Activated CD4-positive, alpha-beta memory T cell treated with anti-CD3 and anti-CD28 coated beads for 36 hours (primary cell): ENCODE results near the gene PCSK7. TPM values are rescaled to one million over a fixed set of nuclear protein-coding genes. Genes with fewer than 3 reads are reported as not detected.

ENCODE experiments used
- CTCF ChIA-PET: fragments of 350-600 bp; sonication (Branson Sonifier 250); formaldehyde crosslinking; loops from one replicate; lab custom pipeline; 2021; ENCODE audit warnings: antibody characterized with exemption, inconsistent platforms; lab: Charles Lee
- POLR2A ChIA-PET: fragments of 350-600 bp; sonication (Branson Sonifier 250); formaldehyde crosslinking; loops from one replicate; lab custom pipeline; 2021; ENCODE audit warnings: antibody characterized with exemption; lab: Charles Lee
- DNase-seq: peaks from one replicate; pipeline ENCODE4 v3.0.0-alpha.2; 2020
- H3K27ac Mint-ChIP-seq: one replicate; pipeline ENCODE4 v1.8.0; 2021; ENCODE audit warnings: mixed read lengths
- H3K27me3 Mint-ChIP-seq: one replicate; pipeline ENCODE4 v1.8.0; 2021; ENCODE audit warnings: mixed read lengths
- H3K36me3 Mint-ChIP-seq: one replicate; pipeline ENCODE4 v1.8.0; 2021; ENCODE audit warnings: mixed read lengths
- H3K4me1 Mint-ChIP-seq: one replicate; pipeline ENCODE4 v1.8.0; 2021; ENCODE audit warnings: low read depth, mixed read lengths
- H3K4me3 Mint-ChIP-seq: one replicate; pipeline ENCODE4 v1.8.0; 2021; ENCODE audit warnings: mild to moderate bottlenecking, mixed read lengths
- H3K9me3 Mint-ChIP-seq: one replicate; pipeline ENCODE4 v1.8.0; 2021; ENCODE audit warnings: mixed read lengths
- intact Hi-C: fragments of 100-400 bp; cut with micrococcal nuclease; formaldehyde crosslinking; loops from one replicate; pipeline ENCODE4 v1.15.1; 2023
- total RNA-seq, 2 experiments: library from RNA; stranded (reverse); gene quantifications; one replicate each; pipeline ENCODE4 v1.2.3, GENCODE V29; 2021

Gene PCSK7
- total RNA-seq, 2 experiments from 2014 or later = 104 to 105 TPM

DNA sequence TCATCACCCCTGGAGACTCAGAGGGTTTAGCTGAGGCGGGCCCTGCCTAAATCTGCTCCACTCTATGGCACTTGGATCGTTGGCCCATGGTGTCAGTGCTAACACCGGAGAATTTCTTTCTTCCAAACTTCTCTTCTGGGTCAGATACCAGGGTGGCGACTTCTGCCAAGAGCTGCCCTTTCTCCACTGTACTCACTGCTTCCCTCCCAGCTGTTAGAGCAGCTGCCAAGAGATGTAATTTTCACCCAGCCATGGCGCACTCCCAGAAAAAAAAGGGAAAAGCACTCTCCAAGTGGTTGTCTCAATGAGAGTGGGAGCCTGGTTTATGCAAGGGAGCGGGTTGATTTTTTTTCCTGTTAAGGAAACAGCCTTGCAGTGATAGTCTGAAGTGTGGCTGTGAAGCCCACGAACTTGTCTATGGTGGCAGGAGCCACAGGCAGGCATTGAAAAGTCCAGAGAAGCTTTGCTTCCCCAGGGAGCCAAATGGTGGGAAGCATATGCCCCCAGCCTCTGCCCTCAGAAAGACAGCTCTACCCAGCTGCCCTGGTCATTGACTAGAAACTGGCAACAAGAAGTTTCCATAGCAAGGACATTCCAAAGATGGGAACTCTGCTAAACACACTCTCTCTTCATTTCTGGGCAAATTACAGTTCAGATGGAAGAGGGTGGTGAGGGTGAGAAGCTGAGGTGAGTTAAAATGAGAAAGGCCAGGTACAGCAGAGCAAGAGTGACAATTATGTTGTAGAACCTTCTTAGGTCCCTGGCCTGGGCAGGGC, 10.7 kb downstream of the PCSK7 start:
- ChIA-PET POLR2A (no interaction called here), CTCF (interaction anchor here (0.5 to 1.7 kb wide), 6 partner anchors 9 to 431 kb away, joined by 3 to 6 read pairs (median 4); partner anchors contain the start of gene APOA5)
- Mint-ChIP-seq H3K36me3 (peaks cover 65% of the 10 kb centered on the region), H3K27me3 (no peaks in the 10 kb centered on the region), H3K4me3 (no peak overlapping the region), H3K27ac (no peak overlapping the region), H3K4me1 (peaks cover 5% of the 10 kb centered on the region), H3K9me3 (no peaks in the 10 kb centered on the region)
- intact Hi-C loops = no loop called here
- DNase-seq = no peak

DNA sequence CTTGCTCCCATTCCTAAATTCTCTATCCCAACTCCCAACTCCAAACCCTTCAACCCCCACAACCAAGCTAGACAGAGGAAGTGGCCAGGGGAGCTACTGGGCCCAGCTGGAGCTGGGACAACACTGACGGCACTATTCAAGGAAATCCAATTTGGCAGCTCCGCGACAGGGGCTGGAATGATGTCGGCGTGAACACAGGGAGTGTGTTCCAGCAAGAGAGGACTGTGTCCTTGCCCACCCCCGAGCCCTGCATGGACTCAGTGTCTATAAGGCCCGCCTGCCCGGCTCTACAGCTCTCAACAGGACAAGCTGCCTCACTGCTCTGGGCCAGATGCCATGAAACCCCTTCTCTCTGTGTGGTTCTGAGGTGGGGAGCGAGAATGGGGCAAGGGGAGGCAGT, 11.3 kb downstream of the PCSK7 start:
- no peak overlapping the region for H3K27ac Mint-ChIP-seq
- CTCF ChIA-PET = interaction anchor here (0.8 to 1.0 kb wide), 3 partner anchors 9 to 106 kb away, joined by 3 to 5 read pairs (median 4); no protein-coding TSS in a partner anchor

DNA sequence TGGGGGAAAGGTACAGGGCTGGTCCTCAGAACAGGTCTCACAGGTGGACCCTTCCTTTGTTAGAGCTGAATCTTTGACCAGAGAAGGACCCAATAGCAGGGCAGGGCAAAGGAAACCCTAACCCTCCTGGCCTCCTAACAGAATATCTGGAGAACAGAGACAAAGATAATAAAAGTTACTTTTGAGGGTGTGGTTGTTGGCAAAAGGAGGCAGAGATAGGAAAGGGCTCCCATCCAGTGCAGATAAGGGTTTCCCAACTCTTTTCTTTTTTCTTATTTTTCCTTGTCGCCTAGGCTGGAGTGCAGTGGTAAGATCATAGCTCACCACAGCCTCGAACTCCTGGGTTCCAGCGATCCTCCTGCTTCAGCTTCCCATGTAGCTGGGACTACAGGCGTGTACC, 11.9 kb downstream of the PCSK7 start:
- H3K9me3 Mint-ChIP-seq = no peaks in the 10 kb centered on the region
- H3K27me3 Mint-ChIP-seq = no peaks in the 10 kb centered on the region
- H3K27ac Mint-ChIP-seq = no peak overlapping the region
- POLR2A ChIA-PET = no interaction called here
- peaks cover 60% of the 10 kb centered on the region for H3K36me3 Mint-ChIP-seq
- CTCF ChIA-PET = interaction anchor here (0.8 to 1.0 kb wide), 2 partner anchors 10 to 106 kb away, joined by 3 to 5 read pairs; no protein-coding TSS in a partner anchor
- DNase-seq = no peak
- intact Hi-C loops = no loop called here
- peaks cover 5% of the 10 kb centered on the region for H3K4me1 Mint-ChIP-seq
- H3K4me3 Mint-ChIP-seq = no peak overlapping the region

More for the DNA sequence above, 11.3 kb downstream of the PCSK7 start:
- no peaks in the 10 kb centered on the region for H3K9me3 Mint-ChIP-seq
- H3K4me1 Mint-ChIP-seq = peaks cover 5% of the 10 kb centered on the region
- intact Hi-C loops = no loop called here
- POLR2A ChIA-PET = no interaction called here
- H3K4me3 Mint-ChIP-seq = no peak overlapping the region
- no peaks in the 10 kb centered on the region for H3K27me3 Mint-ChIP-seq
- no peak for DNase-seq
- peaks cover 66% of the 10 kb centered on the region for H3K36me3 Mint-ChIP-seq

DNA sequence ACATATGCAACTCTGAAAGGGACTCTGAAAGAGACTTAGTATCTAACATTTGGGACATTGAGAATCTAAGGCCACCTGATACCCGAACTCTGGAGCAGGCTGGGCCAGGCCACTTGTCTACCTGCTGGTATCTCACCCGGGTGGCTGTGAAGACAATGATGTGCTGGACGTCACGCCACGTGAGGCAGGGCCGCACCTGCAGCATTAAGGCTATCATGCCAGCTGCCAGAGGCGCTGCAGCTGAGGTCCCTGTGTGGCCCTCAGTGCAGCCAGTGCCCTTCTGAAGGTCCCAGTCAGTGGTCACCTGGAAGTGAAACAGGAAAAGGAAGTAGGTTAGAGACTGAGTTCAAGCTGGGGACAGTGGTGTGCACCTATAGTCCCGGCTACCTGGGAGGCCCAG, 12.4 kb downstream of the PCSK7 start:
- ChIA-PET CTCF (no interaction called here), POLR2A (interaction anchor here (0.6 kb wide), 1 partner anchor 9 kb away, joined by 3 read pairs; no protein-coding TSS in a partner anchor)
- H3K27ac Mint-ChIP-seq = no peak overlapping the region

DNA sequence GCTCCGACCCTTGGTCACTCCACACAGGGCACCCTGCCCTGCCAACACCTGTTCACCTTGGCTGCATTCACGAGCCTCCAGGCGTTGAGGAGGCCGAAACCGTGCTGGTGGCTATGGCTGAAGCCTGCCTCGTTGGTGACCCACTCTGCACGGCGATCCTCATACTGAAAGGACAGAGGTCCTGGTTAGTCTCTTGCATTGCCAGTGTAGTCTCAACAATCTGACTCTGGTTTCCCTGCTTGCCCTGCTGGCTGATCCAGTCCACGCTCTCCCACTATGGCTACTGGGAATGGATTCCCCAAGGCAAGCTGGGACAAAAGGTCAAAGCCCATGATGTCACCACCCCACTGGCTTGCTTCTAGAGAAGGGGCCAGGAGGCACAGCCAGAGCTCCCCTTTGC, 12.9 kb downstream of the PCSK7 start:
- Mint-ChIP-seq H3K27ac (no peak overlapping the region), H3K36me3 (peaks cover 59% of the 10 kb centered on the region), H3K4me3 (no peak overlapping the region), H3K9me3 (no peaks in the 10 kb centered on the region), H3K4me1 (peaks cover 7% of the 10 kb centered on the region), H3K27me3 (no peaks in the 10 kb centered on the region)
- no peak for DNase-seq
- POLR2A ChIA-PET = interaction anchor here (0.6 kb wide), 1 partner anchor 8 kb away, joined by 3 read pairs; no protein-coding TSS in a partner anchor
- intact Hi-C loops = no loop called here
- CTCF ChIA-PET = interaction anchor here (0.9 kb wide), 1 partner anchor 22 kb away, joined by 3 read pairs; no protein-coding TSS in a partner anchor

More for the DNA sequence above, 12.4 kb downstream of the PCSK7 start:
- peaks cover 60% of the 10 kb centered on the region for H3K36me3 Mint-ChIP-seq
- H3K4me1 Mint-ChIP-seq = peaks cover 6% of the 10 kb centered on the region
- no peaks in the 10 kb centered on the region for H3K9me3 Mint-ChIP-seq
- no peak for DNase-seq
- H3K27me3 Mint-ChIP-seq = no peaks in the 10 kb centered on the region
- H3K4me3 Mint-ChIP-seq = no peak overlapping the region
- intact Hi-C loops = no loop called here

DNA sequence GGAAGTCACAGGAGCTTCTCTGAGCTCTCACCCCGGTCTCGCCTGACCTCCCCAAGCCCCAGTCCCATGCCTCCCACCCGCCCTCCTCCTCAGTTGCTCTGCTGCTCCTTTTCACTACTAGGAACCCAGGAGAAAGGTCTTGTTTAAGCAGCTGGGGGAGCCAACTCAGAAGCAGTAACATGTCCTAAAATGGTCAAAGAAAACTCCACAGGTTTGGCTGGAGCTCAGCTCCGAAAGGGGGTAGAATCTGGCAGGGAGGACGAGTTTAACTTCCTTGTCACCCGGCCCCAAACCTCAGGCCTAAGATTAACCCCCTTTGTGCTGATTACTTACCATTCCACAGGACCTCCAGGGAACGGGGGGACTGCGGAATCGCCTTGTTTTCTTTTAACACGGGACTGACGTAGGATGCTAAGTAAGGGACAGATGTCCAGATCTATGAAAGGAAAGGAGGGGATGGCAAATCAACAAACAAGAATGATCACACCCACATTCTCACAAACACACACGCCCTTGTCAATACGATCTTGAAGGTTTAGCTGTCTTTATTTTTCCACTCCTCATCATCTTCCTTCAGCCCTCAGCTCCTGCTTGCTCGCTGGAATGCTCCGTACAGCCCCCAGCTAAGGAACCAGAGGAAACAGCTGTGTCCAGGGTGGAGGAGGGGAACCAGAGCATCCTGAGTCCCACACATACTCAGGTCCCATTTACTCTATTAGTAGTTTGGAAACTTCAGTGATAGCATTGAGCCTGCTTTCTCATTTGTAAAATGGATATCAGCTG, 13.5 kb downstream of the PCSK7 start:
- Mint-ChIP-seq H3K27ac (no peak overlapping the region), H3K36me3 (peaks cover 58% of the 10 kb centered on the region), H3K4me1 (peaks cover 7% of the 10 kb centered on the region), H3K27me3 (no peaks in the 10 kb centered on the region), H3K4me3 (no peak overlapping the region), H3K9me3 (no peaks in the 10 kb centered on the region)
- no peak for DNase-seq
- ChIA-PET CTCF (interaction anchor here (0.8 to 0.9 kb wide), 2 partner anchors 8 to 21 kb away, joined by 3 read pairs; no protein-coding TSS in a partner anchor), POLR2A (interaction anchor here (0.6 kb wide), 1 partner anchor 8 kb away, joined by 3 read pairs; no protein-coding TSS in a partner anchor)
- intact Hi-C loops = no loop called here

DNA sequence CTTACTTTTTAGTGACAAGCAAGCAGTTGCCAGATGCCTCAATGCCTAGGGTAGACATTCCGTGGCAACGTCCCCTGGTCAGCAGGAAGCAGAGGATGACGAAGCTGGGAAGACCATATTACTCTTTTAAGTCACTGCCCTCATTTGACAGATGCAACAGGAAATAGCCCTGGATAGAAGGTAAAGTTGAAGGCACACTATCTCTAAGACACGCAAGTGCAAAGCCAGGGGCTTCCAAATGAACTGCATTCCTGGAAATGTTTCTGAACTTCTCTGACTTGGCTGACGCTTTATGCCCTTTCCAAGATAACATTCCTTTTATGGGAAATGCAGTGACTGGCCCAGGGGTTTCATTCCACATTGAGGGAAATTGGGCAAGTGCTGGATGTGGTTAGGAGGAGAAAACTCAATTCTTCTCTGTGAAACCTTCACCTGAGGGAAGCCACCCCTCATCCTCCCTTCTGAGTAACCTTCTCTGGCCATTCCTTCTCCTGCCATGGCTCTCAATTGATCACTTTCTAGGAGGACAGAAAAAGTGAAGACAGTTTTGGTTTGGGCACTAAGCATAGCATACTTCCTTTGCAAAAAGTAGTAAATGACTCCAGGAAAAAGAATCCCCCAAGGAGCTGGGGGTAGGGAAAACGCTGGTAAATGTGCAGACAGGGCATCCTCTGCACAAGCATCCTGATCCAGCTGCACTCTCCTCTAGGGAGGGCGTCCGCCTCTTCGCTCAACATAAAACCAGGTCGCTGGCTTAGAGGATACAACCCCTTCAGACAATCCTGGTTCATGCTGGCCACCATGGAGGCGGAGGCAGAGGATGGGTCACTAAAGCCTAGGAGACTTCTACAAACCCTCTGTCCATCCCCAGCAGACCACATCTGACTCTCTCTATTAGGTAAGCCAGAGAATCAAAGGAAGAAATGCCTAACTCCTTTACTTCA, 14.5 kb downstream of the PCSK7 start:
- no peaks in the 10 kb centered on the region for H3K27me3 Mint-ChIP-seq
- H3K4me1 Mint-ChIP-seq = peaks cover 7% of the 10 kb centered on the region
- H3K4me3 Mint-ChIP-seq = no peak overlapping the region
- intact Hi-C loops = no loop called here
- H3K9me3 Mint-ChIP-seq = no peaks in the 10 kb centered on the region
- H3K36me3 Mint-ChIP-seq = peaks cover 61% of the 10 kb centered on the region
- ChIA-PET CTCF (interaction anchor here (0.8 to 2.1 kb wide), 2 partner anchors 9 kb away, joined by 3 to 13 read pairs; no protein-coding TSS in a partner anchor), POLR2A (no interaction called here)
- H3K27ac Mint-ChIP-seq = peak overlapping the region; percentile 72
- DNase-seq = no peak

DNA sequence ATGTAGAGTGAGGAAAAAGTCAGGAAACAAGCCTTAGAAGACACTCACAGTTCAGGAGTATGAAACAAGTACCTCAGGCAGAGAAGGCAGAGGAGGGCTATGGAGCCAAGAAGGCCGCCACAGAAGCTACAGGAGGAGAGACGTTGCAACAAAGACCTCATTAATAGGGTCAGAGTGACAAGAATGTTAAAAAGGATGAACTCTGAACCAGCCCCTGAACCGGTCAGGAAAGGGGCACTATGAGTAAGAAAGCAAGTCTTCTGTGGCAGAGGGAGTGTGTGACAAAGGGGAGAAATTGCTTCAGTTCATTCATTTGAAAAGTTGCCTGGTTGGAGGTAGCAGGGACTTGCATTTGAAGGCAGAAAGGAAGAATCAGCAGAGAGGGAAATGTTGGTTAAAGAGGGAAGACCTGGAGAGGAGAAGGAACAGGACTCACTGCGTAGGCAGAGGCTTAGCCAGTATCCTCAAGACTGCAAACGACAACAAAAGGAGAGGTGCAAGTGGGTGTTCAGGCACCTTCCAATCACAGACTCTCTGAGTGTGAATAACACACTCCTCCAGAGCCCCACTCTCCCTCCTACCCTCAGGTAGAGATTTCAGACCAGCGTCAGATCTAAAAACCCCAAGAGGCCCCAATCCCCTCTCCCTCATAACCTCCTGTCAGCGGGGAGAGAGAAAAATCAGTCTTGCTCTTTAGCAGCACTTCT, 17.3 kb downstream of the PCSK7 start:
- DNase-seq = no peak
- ChIA-PET POLR2A (no interaction called here), CTCF (no interaction called here)
- intact Hi-C loops = no loop called here
- Mint-ChIP-seq H3K9me3 (no peaks in the 10 kb centered on the region), H3K4me3 (no peak overlapping the region), H3K36me3 (peaks cover 61% of the 10 kb centered on the region), H3K27ac (peak overlapping the region; percentile 36), H3K27me3 (no peaks in the 10 kb centered on the region), H3K4me1 (peaks cover 7% of the 10 kb centered on the region)

DNA sequence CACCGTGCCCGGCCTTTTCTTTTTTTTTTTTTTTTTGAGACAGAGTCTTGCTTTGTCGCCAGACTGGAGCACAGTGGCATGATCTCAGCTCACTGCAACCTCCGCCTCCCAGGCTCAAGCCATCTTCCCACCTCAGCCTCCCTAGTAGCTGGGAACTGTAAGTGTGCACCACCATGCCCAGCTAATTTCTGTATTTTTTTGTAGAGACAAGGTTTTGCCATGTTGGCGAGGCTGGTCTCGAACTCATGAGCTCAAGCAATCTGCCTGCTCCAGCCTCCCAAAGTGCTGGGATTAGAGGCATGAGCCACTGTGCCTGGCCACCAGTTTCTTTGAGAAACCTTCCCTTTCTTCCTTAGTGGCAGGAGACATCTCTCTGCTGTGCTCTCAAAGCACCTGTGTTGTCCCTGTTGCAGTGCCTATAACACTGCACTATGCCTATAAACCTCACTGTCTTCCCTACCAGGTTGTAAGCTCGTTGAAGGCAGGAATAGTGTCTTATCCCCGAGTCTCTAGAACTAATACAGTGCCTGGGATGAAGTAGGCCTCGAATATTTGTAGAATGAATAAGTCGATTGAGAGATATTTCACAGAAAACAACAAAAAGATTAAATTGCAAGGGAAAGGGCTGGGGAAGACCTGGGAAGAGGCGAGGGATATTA, 19.0 kb downstream of the PCSK7 start:
- intact Hi-C loops = no loop called here
- Mint-ChIP-seq H3K36me3 (peaks cover 45% of the 10 kb centered on the region), H3K9me3 (no peaks in the 10 kb centered on the region), H3K4me3 (no peak overlapping the region), H3K27ac (no peak overlapping the region), H3K4me1 (peaks cover 7% of the 10 kb centered on the region), H3K27me3 (no peaks in the 10 kb centered on the region)
- POLR2A ChIA-PET = no interaction called here
- no peak for DNase-seq
- CTCF ChIA-PET = interaction anchor here (1.0 to 1.2 kb wide), 3 partner anchors 9 to 16 kb away, joined by 3 read pairs; no protein-coding TSS in a partner anchor

DNA sequence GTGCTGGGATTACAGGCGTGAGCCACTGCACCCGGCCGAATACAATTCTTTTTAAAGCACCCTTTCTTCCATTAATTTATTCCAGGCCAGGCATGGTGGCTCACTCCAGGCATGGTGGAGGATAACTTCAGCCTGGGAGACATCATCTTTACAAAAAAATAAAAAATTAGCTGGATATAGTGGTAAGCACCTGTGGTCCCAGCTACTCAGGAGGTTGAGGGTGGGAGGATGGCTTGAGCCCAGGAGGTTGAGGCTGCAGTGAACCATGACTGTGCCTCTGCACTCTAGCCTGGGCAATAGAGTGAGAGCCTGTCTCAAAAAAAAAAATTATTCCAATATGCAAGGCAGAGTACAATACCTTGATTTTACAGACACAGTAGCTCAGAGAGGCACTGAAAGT, 21.3 kb downstream of the PCSK7 start:
- H3K36me3 Mint-ChIP-seq = peaks cover 32% of the 10 kb centered on the region
- no peaks in the 10 kb centered on the region for H3K9me3 Mint-ChIP-seq
- DNase-seq = no peak
- H3K27ac Mint-ChIP-seq = no peak overlapping the region
- H3K4me1 Mint-ChIP-seq = peaks cover 2% of the 10 kb centered on the region
- ChIA-PET POLR2A (interaction anchor here (0.9 kb wide), 1 partner anchor 8 kb away, joined by 3 read pairs; no protein-coding TSS in a partner anchor), CTCF (interaction anchor here (0.5 to 1.8 kb wide), 6 partner anchors 12 to 31 kb away, joined by 3 to 11 read pairs (median 4); no protein-coding TSS in a partner anchor)
- intact Hi-C loops = no loop called here
- no peak overlapping the region for H3K4me3 Mint-ChIP-seq
- H3K27me3 Mint-ChIP-seq = no peaks in the 10 kb centered on the region
